GM18499 (cell line): ENCODE results near the gene PDIA6.
"Not testable (repeated sequence)": the region's sequence is repeated elsewhere in the genome, so short reads cannot be mapped to it uniquely, and the experiment has no call there.

Experiments
- ATAC-seq: cut with Tn5 transposase; IDR thresholded peaks from one replicate; pipeline ENCODE4 v1.9.1; 2021; ENCODE audit warnings: moderate number of reproducible peaks; ENCODE audit not compliant: insufficient read depth, unreplicated experiment

Gene PDIA6

GRCh38 chr2:10811517-10811916 is 1.1 kb downstream of the PDIA6 start:
- ATAC-seq: no peak

GRCh38 chr2:10810202-10811161 is 2.1 kb downstream of the PDIA6 start:
- ATAC-seq: no peak

GRCh38 chr2:10806543-10806942 is 6.0 kb downstream of the PDIA6 start:
- no peak for ATAC-seq

- ATAC-seq: not testable (repeated sequence)
Measured at GRCh38 chr2:10805990-10806389, 6.6 kb downstream of the PDIA6 start.

- ATAC-seq: no peak
Measured at GRCh38 chr2:10802657-10803056, 9.9 kb downstream of the PDIA6 start.

GRCh38 chr2:10800163-10800562 is 12.4 kb downstream of the PDIA6 start:
- ATAC-seq: no peak

- no peak for ATAC-seq
Measured at GRCh38 chr2:10798783-10799182, 13.8 kb downstream of the PDIA6 start.

- no peak for ATAC-seq
Measured at GRCh38 chr2:10796703-10797102, 15.9 kb downstream of the PDIA6 start.

- ATAC-seq: no peak
Measured at GRCh38 chr2:10795508-10796046, 17.0 kb downstream of the PDIA6 start.

GRCh38 chr2:10794876-10795275 is 17.7 kb downstream of the PDIA6 start:
- ATAC-seq: no peak

- no peak for ATAC-seq
Measured at GRCh38 chr2:10793816-10794215, 18.8 kb downstream of the PDIA6 start.

- no peak for ATAC-seq
Measured at GRCh38 chr2:10792660-10793400, 19.8 kb downstream of the PDIA6 start.

- peak; percentile 44 for ATAC-seq
Measured at GRCh38 chr2:10792001-10792634, 20.5 kb downstream of the PDIA6 start.

GRCh38 chr2:10790228-10790973 is 22.2 kb downstream of the PDIA6 start:
- peak; percentile 74 for ATAC-seq

GRCh38 chr2:10788855-10789254 is 23.7 kb downstream of the PDIA6 start:
- ATAC-seq: no peak

- ATAC-seq: no peak
Measured at GRCh38 chr2:10787176-10787968, 25.2 kb downstream of the PDIA6 start.

- ATAC-seq: no peak
Measured at GRCh38 chr2:10786240-10786982, 26.2 kb downstream of the PDIA6 start.

- no peak for ATAC-seq
Measured at GRCh38 chr2:10785260-10785659, 27.3 kb downstream of the PDIA6 start.
